ELR (cell line): ENCODE data around the gene COL11A2.

ENCODE experiments used
- DNase-seq: peaks from one replicate; pipeline ENCODE4 v3.0.0-alpha.2; 2015; ENCODE audit warnings: low read depth

Gene COL11A2

GRCh38 chr6:33117811-33118277, 74.4 kb downstream of the COL11A2 start:
- DNase-seq: no peak

GRCh38 chr6:33116841-33117711, 75.2 kb downstream of the COL11A2 start:
- DNase-seq: peak; percentile 12

GRCh38 chr6:33116417-33116816, 75.8 kb downstream of the COL11A2 start:
- DNase-seq: no peak

- DNase-seq: no peak
These were observed 77.9 kb downstream of the COL11A2 start for GRCh38 chr6:33114406-33114805.

GRCh38 chr6:33113755-33114154, 78.5 kb downstream of the COL11A2 start:
- no peak for DNase-seq
